ENCODE data around the gene EIF4E2. TPM values are rescaled to one million over a fixed set of nuclear protein-coding genes. Genes with fewer than 3 reads are reported as not detected.

EIF4E2 gene
- total and polyA plus RNA-seq, 10 donors = 29.3 to 61.1 (median 45.5) TPM

DNA sequence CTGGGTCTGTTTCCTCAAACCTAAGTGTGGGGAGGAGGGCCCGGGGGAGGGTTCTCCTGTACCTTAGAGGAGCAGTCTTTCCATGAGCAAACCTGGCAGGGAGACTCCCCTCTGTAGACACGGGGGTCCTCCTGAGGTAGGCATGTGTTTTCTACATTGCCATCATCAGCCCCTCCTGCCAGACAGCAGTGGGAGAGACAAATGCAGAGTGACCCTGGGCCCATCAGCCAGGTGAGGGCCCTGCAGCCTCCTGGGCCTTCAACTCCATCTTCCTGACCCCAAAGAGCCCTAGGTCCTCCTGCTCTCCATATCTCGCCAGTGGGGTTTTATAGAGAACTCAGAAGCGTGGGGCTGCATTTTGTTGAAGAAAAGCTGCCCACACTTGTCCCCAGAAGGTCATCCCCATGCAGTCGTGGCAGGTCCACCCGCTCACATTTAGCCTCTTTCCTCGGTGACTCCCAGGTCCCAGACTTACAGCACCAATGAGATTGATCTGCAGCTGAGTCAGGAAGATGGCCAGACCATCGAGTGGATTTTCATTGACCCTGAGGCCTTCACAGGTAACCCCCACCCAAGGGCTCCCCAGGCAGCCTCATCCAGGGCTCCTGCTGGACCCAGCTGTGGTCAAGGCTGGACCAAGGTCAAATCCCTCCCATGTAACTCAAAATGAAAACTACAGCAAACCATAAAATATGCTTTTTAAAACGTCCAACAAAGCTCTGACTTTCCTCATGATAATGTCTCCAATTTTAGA, 8.4 kb upstream of the EIF4E2 start:
- 60 to 75% (median 63%) methylated on average over 8 to 9 of the region's 9 CpGs for whole genome bisulfite sequencing, 5 donors
- TF ChIP-seq POLR2A (IDR thresholded peaks at IDR 0.05) = no peak
- TF ChIP-seq, protein P1, sequence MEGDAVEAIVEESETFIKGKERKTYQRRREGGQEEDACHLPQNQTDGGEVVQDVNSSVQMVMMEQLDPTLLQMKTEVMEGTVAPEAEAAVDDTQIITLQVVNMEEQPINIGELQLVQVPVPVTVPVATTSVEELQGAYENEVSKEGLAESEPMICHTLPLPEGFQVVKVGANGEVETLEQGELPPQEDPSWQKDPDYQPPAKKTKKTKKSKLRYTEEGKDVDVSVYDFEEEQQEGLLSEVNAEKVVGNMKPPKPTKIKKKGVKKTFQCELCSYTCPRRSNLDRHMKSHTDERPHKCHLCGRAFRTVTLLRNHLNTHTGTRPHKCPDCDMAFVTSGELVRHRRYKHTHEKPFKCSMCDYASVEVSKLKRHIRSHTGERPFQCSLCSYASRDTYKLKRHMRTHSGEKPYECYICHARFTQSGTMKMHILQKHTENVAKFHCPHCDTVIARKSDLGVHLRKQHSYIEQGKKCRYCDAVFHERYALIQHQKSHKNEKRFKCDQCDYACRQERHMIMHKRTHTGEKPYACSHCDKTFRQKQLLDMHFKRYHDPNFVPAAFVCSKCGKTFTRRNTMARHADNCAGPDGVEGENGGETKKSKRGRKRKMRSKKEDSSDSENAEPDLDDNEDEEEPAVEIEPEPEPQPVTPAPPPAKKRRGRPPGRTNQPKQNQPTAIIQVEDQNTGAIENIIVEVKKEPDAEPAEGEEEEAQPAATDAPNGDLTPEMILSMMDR (IDR thresholded peaks at IDR 0.05 in 8 of 11, conservative IDR thresholded peaks at IDR 0.05 in 3 of 11) = no peak
- no peak for TF ChIP-seq POLR2AphosphoS5 (IDR thresholded peaks at IDR 0.05)
- intact Hi-C loops (cut with DNase I; ENCODE audit: low total_unique reads) = no loop called here
- H3K27ac ChIP-seq = no peak overlapping the region
- no peak for DNase-seq
- H3K4me3 ChIP-seq = no peak overlapping the region
- H3K36me3 ChIP-seq = peaks cover 0 to 34% (median 0%) of the 10 kb centered on the region in 6 donors
- H3K4me1 ChIP-seq = peaks cover 0 to 45% (median 14%) of the 10 kb centered on the region in 6 donors
- H3K9me3 ChIP-seq = no peaks in the 10 kb centered on the region
- peaks cover 0 to 24% (median 3%) of the 10 kb centered on the region in 7 donors for H3K27me3 ChIP-seq (replicated peaks in 1 of 7)

DNA sequence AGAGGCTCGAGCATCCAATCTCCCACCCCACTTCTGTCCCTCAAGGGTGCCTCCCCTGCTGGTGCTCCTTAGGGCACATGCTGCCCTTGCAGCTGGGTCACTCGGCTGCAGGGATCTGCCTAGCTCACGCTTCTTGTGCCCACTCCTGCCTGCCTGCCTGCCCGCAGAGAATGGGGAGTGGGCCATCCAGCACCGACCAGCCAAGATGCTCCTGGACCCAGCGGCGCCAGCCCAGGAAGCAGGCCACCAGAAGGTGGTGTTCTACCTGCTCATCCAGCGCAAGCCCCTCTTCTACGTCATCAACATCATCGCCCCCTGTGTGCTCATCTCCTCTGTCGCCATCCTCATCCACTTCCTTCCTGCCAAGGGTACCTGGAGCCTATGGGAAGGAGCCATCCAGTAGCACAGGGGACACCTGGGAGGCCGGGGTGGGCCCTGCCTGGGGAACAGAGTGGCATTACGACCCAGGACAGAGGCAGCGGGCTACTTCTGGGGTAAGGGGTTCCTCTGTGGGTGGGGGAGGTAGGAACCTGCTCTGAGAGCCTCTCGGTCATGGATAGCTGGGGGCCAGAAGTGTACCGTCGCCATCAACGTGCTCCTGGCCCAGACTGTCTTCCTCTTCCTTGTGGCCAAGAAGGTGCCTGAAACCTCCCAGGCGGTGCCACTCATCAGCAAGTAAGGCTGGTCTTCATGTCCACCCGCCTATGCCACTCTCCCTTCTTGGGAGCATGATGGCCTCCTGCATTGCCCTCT, 7.6 kb upstream of the EIF4E2 start:
- no peak overlapping the region for H3K4me3 ChIP-seq
- H3K27me3 ChIP-seq (replicated peaks in 1 of 7) = peaks cover 0 to 16% (median 0%) of the 10 kb centered on the region in 7 donors
- H3K36me3 ChIP-seq = peaks cover 0 to 39% (median 0%) of the 10 kb centered on the region in 6 donors
- no peak overlapping the region for H3K27ac ChIP-seq
- no peak for DNase-seq
- intact Hi-C loops (cut with DNase I; ENCODE audit: low total_unique reads) = no loop called here
- TF ChIP-seq, protein P1 (IDR thresholded peaks at IDR 0.05 in 8 of 11, conservative IDR thresholded peaks at IDR 0.05 in 3 of 11) = no peak
- TF ChIP-seq POLR2A (IDR thresholded peaks at IDR 0.05) (no peak), POLR2AphosphoS5 (IDR thresholded peaks at IDR 0.05) (peak in 2 of 3 donors; percentile 13 to 62)
- H3K9me3 ChIP-seq = no peaks in the 10 kb centered on the region
- 78 to 91% (median 91%) methylated on average over 12 to 20 of the region's 20 CpGs for WGBS, 5 donors
- H3K4me1 ChIP-seq = peaks cover 0 to 52% (median 22%) of the 10 kb centered on the region in 6 donors

DNA sequence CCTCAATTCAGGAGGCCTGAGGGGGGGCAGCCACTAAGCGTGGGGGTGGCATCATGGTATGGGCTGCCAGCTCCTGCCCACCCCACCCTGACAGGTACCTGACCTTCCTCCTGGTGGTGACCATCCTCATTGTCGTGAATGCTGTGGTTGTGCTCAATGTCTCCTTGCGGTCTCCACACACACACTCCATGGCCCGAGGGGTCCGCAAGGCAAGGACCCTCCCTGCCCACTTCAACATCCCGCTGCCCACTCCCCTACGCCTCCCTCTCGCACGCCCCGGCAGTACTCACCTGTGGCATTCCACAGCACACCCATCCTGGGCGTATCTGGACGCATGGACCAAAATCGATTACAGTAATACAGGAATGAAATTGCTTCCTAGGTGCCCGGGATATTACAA, 7.0 kb upstream of the EIF4E2 start:
- H3K4me3 ChIP-seq = no peak overlapping the region
- intact Hi-C loops (cut with DNase I; ENCODE audit: low total_unique reads) = no loop called here
- no peaks in the 10 kb centered on the region for H3K9me3 ChIP-seq
- peaks cover 0 to 15% (median 0%) of the 10 kb centered on the region in 7 donors for H3K27me3 ChIP-seq (replicated peaks in 1 of 7)
- no peak for DNase-seq
- H3K27ac ChIP-seq = no peak overlapping the region
- peaks cover 0 to 57% (median 25%) of the 10 kb centered on the region in 6 donors for H3K4me1 ChIP-seq
- peaks cover 0 to 39% (median 0%) of the 10 kb centered on the region in 6 donors for H3K36me3 ChIP-seq
- WGBS, 5 donors = 89 to 95% (median 95%) methylated on average over 13 to 14 of the region's 14 CpGs
- no peak for TF ChIP-seq POLR2AphosphoS5 (IDR thresholded peaks at IDR 0.05)
- no peak for TF ChIP-seq POLR2A (IDR thresholded peaks at IDR 0.05)
- TF ChIP-seq, protein P1 (IDR thresholded peaks at IDR 0.05 in 8 of 11, conservative IDR thresholded peaks at IDR 0.05 in 3 of 11) = no peak

Measured in spleen (tissue), 11 donors.